GM12872 (cell line): ENCODE results near the gene MED8.

Experiments used
- TF ChIP-seq, protein P1 (sequence below): IDR thresholded peaks from 3 replicates; pipeline ENCODE4 v1.5.1; 2011; ENCODE audit warnings: low read depth, mild to moderate bottlenecking, low read length, moderate library complexity; ENCODE audit not compliant: insufficient read depth

MED8 gene

DNA sequence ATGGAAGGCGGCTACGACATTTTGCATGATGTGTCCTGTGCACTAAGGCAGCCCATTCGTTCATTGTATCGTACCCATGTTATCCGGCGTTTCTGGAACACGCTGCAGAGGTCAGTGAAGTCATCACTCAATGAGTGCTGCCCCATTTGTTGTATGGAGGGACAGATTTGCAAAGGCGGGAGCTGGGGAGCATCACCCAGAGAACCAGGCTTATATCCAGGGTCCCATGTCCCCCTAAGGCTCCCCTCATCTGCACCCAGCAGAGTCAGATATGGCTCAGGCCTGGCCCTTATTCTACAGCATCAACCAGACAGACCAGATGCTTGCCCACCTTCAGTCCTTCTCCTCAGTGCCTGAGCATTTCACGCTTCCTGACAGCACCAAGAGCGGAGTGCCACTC, 31.3 kb upstream of the MED8 start:
- TF ChIP-seq, protein P1, sequence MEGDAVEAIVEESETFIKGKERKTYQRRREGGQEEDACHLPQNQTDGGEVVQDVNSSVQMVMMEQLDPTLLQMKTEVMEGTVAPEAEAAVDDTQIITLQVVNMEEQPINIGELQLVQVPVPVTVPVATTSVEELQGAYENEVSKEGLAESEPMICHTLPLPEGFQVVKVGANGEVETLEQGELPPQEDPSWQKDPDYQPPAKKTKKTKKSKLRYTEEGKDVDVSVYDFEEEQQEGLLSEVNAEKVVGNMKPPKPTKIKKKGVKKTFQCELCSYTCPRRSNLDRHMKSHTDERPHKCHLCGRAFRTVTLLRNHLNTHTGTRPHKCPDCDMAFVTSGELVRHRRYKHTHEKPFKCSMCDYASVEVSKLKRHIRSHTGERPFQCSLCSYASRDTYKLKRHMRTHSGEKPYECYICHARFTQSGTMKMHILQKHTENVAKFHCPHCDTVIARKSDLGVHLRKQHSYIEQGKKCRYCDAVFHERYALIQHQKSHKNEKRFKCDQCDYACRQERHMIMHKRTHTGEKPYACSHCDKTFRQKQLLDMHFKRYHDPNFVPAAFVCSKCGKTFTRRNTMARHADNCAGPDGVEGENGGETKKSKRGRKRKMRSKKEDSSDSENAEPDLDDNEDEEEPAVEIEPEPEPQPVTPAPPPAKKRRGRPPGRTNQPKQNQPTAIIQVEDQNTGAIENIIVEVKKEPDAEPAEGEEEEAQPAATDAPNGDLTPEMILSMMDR: no peak

GRCh38 chr1:43419627-43420425, 30.2 kb upstream of the MED8 start:
- TF ChIP-seq, protein P1: no peak

DNA sequence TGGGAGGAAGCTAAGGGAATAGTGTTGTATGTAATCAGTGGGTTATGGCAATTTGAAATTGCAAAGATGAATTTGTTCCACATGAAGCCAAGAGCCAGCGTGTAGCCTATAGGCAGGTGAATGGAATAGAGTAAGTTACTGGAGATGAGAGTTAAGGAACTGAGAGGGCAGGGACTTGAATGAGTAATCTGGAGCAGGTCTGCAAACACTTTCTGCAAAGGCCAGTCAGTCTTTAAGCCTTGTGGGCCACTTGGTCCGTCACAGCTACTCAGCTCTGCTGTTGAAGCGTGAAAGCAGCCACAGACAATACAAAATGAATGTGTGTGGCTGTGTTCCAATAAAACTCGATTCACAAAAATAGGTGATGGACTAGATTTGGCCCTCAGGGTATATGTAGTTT, 29.3 kb upstream of the MED8 start:
- TF ChIP-seq, protein P1: no peak

DNA sequence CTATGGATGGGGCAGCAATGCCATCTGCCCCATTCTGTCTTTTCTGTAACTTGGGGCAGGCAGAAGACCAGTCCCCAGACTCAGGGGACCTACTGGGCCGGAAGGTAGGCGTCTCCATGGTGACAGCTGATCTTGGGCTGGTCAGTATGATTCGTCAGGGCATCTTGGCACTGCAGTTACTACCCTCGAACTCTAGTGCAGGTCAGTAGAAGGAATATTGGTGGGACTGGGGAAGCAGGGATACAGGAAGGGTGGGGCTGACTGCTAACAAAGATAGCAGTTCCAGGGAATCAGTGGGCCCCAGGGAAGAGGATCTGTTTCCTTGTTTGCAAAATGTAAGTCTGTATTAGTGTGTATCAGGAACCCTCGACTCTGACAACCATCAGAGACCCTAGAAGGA, 26.3 kb upstream of the MED8 start:
- TF ChIP-seq, protein P1: no peak

- TF ChIP-seq, protein P1: peak; percentile 64
These were observed 25.1 kb upstream of the MED8 start for GRCh38 chr1:43414634-43415223.

DNA sequence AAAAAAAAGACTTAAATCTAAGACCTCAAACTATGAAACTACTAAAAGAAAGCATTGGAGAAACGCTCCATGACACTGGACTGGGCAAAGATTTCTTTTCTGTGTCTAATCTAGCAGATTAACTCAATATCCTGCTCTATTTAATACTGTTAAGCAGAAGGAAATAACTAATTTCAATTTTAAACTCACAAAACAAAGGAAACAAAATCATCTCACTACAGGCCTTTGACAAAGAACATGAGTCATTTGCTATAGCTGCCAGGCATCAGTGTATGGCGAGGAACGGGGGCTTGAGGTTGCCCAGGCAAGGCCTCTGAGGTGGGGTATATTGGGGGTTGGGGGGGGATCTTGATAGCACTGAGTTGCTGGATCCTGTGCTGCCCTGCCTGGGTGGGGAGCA, 21.0 kb upstream of the MED8 start:
- TF ChIP-seq, protein P1: no peak

- TF ChIP-seq, protein P1: no peak
These were observed 16.3 kb upstream of the MED8 start for GRCh38 chr1:43405876-43406234.
